Measurements from ENCODE around the gene PKM.
A peak's percentile ranks its signal among the peaks of the same experiment; 100 is the strongest.
"Not testable (repeated sequence)": the region's sequence is repeated elsewhere in the genome, so short reads cannot be mapped to it uniquely, and the experiment has no call there.

The PKM gene

DNA sequence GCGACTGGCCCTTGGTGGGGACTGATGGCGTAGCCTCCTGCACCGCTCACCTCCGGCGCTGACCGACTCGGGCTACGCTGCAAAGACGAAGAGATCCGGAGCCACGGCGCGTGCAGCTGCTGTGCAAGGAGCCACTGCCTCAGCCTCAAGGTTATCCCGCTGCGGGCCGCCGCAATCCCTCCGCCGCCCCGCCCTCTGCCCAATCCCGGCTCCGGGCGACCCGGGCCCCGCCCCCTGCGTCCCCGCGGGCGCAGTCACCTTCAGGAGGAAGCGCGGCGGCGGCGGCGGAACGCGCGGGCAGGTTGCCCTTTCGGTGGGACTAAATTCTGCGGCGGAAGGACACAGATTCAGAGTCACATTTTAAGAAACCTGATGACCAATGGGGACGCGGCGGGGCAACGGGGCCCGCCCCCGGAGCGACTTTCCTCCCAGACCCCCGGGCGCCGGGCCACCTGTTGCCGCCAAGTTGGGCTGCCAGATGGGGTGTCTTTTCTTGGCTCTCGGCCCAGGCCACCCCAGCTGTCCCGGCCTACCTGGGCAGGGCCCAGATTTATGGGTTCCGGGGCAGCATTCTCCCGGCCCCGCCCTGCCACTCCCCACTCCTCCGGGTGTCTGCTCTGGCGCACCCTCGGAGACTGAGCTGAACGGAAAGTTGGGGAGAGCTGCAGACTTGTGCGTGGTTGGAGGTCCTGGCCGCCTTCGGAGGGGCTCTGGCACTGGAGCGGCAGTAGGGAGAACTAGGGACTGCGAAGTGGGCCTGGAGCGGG is at the start of gene PKM:
Gene PKM, minus strand, starts transcription at position 125 of the 767 bp plus-strand sequence. CDS start 12,093 bp downstream, outside the sequence.
- H3K27me3 Mint-ChIP-seq (ENCODE audit: low read depth) = no peaks in the 10 kb centered on the region
- peaks cover 44% of the 10 kb centered on the region for H3K4me1 Mint-ChIP-seq (ENCODE audit: low read depth)
- peak; percentile 99 for DNase-seq (ENCODE audit: low spot score)
- H3K9me3 Mint-ChIP-seq = no peaks in the 10 kb centered on the region
- H3K36me3 Mint-ChIP-seq (ENCODE audit: low read depth) = peaks cover 31% of the 10 kb centered on the region
- H3K27ac Mint-ChIP-seq = peak within 1 kb of the TSS; percentile 98
- H3K4me3 Mint-ChIP-seq = peak within 1 kb of the TSS; percentile 99

GRCh38 chr15:72280751-72281150 is 49.8 kb upstream of the PKM start:
- Mint-ChIP-seq H3K27me3 (ENCODE audit: low read depth) (peaks cover 5% of the 10 kb centered on the region), H3K9me3 (no peaks in the 10 kb centered on the region), H3K4me1 (ENCODE audit: low read depth) (no peaks in the 10 kb centered on the region), H3K4me3 (no peak overlapping the region), H3K36me3 (ENCODE audit: low read depth) (no peaks in the 10 kb centered on the region), H3K27ac (no peak overlapping the region)
- no peak for DNase-seq (ENCODE audit: low spot score)

- no peak overlapping the region for H3K27ac Mint-ChIP-seq
- H3K4me1 Mint-ChIP-seq (ENCODE audit: low read depth) = peaks cover 2% of the 10 kb centered on the region
- peaks cover 5% of the 10 kb centered on the region for H3K27me3 Mint-ChIP-seq (ENCODE audit: low read depth)
- H3K4me3 Mint-ChIP-seq = no peak overlapping the region
- no peaks in the 10 kb centered on the region for H3K36me3 Mint-ChIP-seq (ENCODE audit: low read depth)
- DNase-seq (ENCODE audit: low spot score) = no peak
- H3K9me3 Mint-ChIP-seq = no peaks in the 10 kb centered on the region
Observed at GRCh38 chr15:72278737-72279136, 47.7 kb upstream of the PKM start.

DNA sequence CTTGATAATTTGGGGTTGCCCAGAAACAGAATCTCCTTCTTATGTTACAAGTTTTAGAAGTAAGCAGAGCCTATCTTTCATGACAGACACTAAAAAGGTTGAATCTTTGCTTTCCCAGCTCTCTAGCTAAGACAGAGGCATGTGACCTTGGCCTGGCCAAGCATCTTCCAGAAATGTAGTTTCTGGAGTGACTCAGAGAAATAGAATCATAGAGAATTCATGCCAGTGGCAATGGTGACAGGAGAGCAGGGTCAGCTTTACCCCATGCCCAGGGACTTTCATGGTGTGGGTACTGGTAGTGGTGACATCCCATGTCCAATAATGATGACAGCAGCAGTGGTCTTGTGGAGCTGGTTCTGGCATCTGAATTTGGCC is 45.3 kb upstream of the PKM start:
- Mint-ChIP-seq H3K4me3 (no peak overlapping the region), H3K27me3 (ENCODE audit: low read depth) (peaks cover 5% of the 10 kb centered on the region), H3K27ac (no peak overlapping the region), H3K9me3 (no peaks in the 10 kb centered on the region), H3K36me3 (ENCODE audit: low read depth) (no peaks in the 10 kb centered on the region), H3K4me1 (ENCODE audit: low read depth) (peaks cover 16% of the 10 kb centered on the region)
- DNase-seq (ENCODE audit: low spot score) = no peak

- H3K4me1 Mint-ChIP-seq (ENCODE audit: low read depth) = peaks cover 22% of the 10 kb centered on the region
- not testable (repeated sequence) for H3K4me3 Mint-ChIP-seq; DNase-seq (ENCODE audit: low spot score); H3K36me3 Mint-ChIP-seq (ENCODE audit: low read depth); H3K9me3 Mint-ChIP-seq; H3K27ac Mint-ChIP-seq; H3K27me3 Mint-ChIP-seq (ENCODE audit: low read depth)
Observed at GRCh38 chr15:72275635-72276325, 44.8 kb upstream of the PKM start.

- DNase-seq (ENCODE audit: low spot score) = no peak
- Mint-ChIP-seq H3K4me3 (peak overlapping the region; percentile 86), H3K27me3 (ENCODE audit: low read depth) (peaks cover 3% of the 10 kb centered on the region)
Observed at GRCh38 chr15:72272997-72273352, 42.0 kb upstream of the PKM start.

GRCh38 chr15:72272213-72272996 is 41.4 kb upstream of the PKM start, which contains the start of gene PARP6:
Gene PARP6, minus strand, starts transcription at chr15:72272554. Its CDS starts 5,077 bp downstream, at chr15:72267477.
- peaks cover 3% of the 10 kb centered on the region for H3K27me3 Mint-ChIP-seq (ENCODE audit: low read depth)
- DNase-seq (ENCODE audit: low spot score) = peak; percentile 100
- H3K4me3 Mint-ChIP-seq = peak within 1 kb of the TSS; percentile 93
- peak within 1 kb of the TSS; percentile 90 for H3K27ac Mint-ChIP-seq
- peaks cover 29% of the 10 kb centered on the region for H3K4me1 Mint-ChIP-seq (ENCODE audit: low read depth)
- H3K9me3 Mint-ChIP-seq = no peaks in the 10 kb centered on the region
- peaks cover 5% of the 10 kb centered on the region for H3K36me3 Mint-ChIP-seq (ENCODE audit: low read depth)

More at GRCh38 chr15:72272997-72273352, 42.0 kb upstream of the PKM start:
- Mint-ChIP-seq H3K27ac (peak overlapping the region; percentile 86), H3K4me1 (ENCODE audit: low read depth) (peaks cover 29% of the 10 kb centered on the region), H3K9me3 (no peaks in the 10 kb centered on the region), H3K36me3 (ENCODE audit: low read depth) (peaks cover 5% of the 10 kb centered on the region)

GRCh38 chr15:72271895-72272212 is 40.9 kb upstream of the PKM start:
- peaks cover 9% of the 10 kb centered on the region for H3K36me3 Mint-ChIP-seq (ENCODE audit: low read depth)
- peak overlapping the region; percentile 90 for H3K27ac Mint-ChIP-seq
- H3K27me3 Mint-ChIP-seq (ENCODE audit: low read depth) = peaks cover 3% of the 10 kb centered on the region
- H3K4me3 Mint-ChIP-seq = peak overlapping the region; percentile 93
- DNase-seq (ENCODE audit: low spot score) = no peak
- H3K4me1 Mint-ChIP-seq (ENCODE audit: low read depth) = peaks cover 29% of the 10 kb centered on the region
- H3K9me3 Mint-ChIP-seq = no peaks in the 10 kb centered on the region

DNA sequence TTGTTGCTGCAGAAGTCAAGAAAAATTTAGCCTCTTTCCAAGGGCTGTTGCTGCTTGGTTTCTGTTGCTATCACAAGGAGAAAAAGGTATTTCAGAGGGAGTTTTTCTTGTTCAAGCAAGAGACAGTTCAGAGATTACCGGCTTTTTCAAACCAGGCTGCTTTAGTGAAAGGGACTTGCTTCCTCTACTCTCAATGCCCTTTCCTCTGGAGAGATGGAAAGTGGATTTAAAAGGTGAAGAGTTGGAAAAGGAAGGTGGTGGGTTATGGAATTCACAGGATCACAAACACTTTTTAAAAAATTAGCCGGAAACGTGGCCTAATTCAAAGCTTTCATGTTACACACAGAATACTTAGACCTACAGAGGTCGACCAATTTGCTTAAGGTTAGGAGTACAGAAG is 40.2 kb upstream of the PKM start:
- DNase-seq (ENCODE audit: low spot score) = no peak
- H3K4me1 Mint-ChIP-seq (ENCODE audit: low read depth) = peaks cover 29% of the 10 kb centered on the region
- H3K9me3 Mint-ChIP-seq = no peaks in the 10 kb centered on the region
- peaks cover 14% of the 10 kb centered on the region for H3K36me3 Mint-ChIP-seq (ENCODE audit: low read depth)
- H3K27ac Mint-ChIP-seq = peak overlapping the region; percentile 90
- H3K4me3 Mint-ChIP-seq = peak overlapping the region; percentile 93
- H3K27me3 Mint-ChIP-seq (ENCODE audit: low read depth) = peaks cover 3% of the 10 kb centered on the region

DNA sequence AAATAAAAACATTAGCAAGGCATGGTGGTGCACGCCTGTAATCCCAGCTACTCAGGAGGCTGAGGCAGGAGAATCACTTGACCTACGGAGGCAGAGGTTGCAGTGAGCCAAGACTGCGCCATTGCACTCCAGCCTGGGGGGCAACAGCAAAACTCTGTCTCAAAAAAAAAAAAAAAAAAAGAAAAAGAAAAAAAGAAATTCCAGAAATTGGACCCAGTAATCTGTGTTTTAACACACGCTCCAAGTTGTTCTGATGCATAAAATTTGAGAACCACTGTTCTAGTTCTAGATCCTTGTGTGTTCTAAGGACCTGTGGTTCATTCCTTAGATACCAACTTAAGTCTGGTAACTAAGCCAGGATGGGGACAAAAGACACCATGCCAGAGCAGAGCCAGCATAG is 38.7 kb upstream of the PKM start:
- Mint-ChIP-seq H3K4me1 (ENCODE audit: low read depth) (peaks cover 29% of the 10 kb centered on the region), H3K4me3 (no peak overlapping the region), H3K27ac (no peak overlapping the region), H3K27me3 (ENCODE audit: low read depth) (no peaks in the 10 kb centered on the region), H3K36me3 (ENCODE audit: low read depth) (peaks cover 22% of the 10 kb centered on the region), H3K9me3 (no peaks in the 10 kb centered on the region)
- DNase-seq (ENCODE audit: low spot score) = no peak

DNA sequence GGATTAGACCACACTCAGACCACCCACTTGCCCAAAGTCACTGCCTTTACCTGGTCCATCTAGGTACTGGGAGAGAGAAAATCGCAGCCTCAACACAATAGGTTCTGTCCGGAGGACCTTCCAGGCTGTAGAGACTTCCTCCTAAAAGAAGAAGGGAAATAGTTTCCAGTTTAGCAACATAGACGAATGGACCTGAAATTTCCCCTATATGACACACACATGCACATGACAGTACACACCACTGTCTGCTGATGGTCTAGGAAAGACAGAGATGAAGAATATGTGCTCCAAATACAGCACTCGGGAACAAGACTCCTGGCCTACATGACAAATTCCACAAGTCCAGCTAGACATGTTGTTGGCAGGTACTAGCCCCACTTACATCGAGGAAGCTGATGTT is 34.0 kb upstream of the PKM start:
- Mint-ChIP-seq H3K9me3 (no peaks in the 10 kb centered on the region), H3K4me3 (no peak overlapping the region), H3K4me1 (ENCODE audit: low read depth) (peaks cover 2% of the 10 kb centered on the region), H3K27me3 (ENCODE audit: low read depth) (no peaks in the 10 kb centered on the region), H3K27ac (no peak overlapping the region), H3K36me3 (ENCODE audit: low read depth) (peaks cover 54% of the 10 kb centered on the region)
- DNase-seq (ENCODE audit: low spot score) = no peak

DNA sequence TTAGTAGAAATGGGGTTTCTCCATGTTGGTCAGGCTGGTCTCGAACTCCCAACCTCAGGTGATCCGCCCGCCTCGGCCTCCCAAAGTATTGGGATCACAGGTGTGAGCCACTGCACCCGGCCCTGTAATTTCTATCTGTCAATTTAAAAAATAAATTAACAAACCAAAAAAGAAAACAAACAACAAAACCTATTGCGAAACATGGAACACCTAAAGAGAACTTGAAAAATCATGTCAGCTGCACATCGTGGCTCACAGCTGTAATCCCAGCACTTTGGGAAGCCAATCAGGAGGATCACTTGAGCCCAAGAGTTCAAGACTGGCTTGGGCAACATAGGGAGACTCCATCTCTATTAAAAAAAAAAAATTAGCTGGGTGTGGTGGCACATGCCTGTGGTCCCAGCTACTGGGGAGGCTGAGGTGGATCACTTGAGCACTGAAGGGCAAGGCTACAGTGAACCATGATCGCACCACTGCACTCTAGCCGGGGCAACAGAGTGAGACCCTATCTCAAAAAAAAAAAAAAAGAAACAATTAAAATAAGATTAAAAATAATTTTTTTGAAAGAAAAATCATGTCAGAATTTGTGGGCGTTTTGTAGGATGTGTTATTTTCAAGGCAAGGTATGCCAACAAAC is 21.8 kb upstream of the PKM start:
- Mint-ChIP-seq H3K27me3 (ENCODE audit: low read depth) (no peaks in the 10 kb centered on the region), H3K4me3 (no peak overlapping the region), H3K4me1 (ENCODE audit: low read depth) (peaks cover 10% of the 10 kb centered on the region), H3K9me3 (no peaks in the 10 kb centered on the region), H3K27ac (no peak overlapping the region), H3K36me3 (ENCODE audit: low read depth) (peaks cover 62% of the 10 kb centered on the region)
- DNase-seq (ENCODE audit: low spot score) = no peak

DNA sequence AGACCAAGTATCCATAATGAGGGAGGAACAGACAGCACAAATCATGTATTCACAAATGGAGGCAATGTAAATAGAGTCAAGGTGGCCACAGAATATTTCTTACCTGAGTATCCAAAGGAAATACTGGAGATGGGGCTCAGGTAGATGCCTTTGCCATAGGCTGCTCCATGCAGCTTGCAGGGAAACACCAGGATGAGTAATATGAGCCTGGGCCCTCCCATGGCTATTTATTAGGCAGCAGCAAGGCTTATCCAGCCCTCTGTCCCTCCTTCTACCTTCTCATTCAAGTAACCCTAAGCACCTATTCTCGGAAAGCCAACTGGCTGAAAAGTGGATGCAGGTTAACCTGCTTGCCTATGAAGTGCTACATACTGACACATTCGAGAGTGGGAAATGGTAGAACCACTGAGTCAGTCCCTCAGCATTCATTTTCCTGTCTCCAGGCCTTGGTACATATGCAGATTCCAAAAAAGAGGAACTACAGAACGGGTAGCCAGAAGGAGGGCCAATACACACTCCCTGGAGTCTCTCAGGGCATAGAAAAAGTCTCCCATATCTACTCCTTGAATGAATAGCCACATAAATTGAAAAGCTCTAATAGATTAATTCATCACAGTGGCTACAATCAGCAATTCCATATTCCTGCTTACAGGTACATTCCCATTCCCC is 18.3 kb upstream of the PKM start:
- Mint-ChIP-seq H3K36me3 (ENCODE audit: low read depth) (peaks cover 58% of the 10 kb centered on the region), H3K27me3 (ENCODE audit: low read depth) (no peaks in the 10 kb centered on the region), H3K27ac (no peak overlapping the region), H3K9me3 (no peaks in the 10 kb centered on the region), H3K4me3 (no peak overlapping the region), H3K4me1 (ENCODE audit: low read depth) (peaks cover 10% of the 10 kb centered on the region)
- no peak for DNase-seq (ENCODE audit: low spot score)

All from T-helper 2 cell treated with Interferon-gamma antibody and Interleukin-4, amounts not matched to agents 5 μg/mL and 100 μg/mL, for 36 hours (primary cell).